DLD1 (cell line): ENCODE data around the gene USP37.

Experiments used
- in situ Hi-C: cut with HindIII; loops from 2 replicates; pipeline ENCODE4 v1.10.0; 2017; ENCODE audit warnings: low sequenced_read_pairs

Gene USP37

GRCh38 chr2:218435003-218435982 lies 132.9 kb downstream of the USP37 start:
- in situ Hi-C loops, result no loop called here

GRCh38 chr2:218434456-218434855 lies 133.7 kb downstream of the USP37 start:
- in situ Hi-C loops, result no loop called here

- in situ Hi-C loops, result no loop called here
Observed at GRCh38 chr2:218432676-218433365, 135.3 kb downstream of the USP37 start.

- in situ Hi-C loops, result no loop called here
Observed at GRCh38 chr2:218431878-218432277, 136.3 kb downstream of the USP37 start.

- in situ Hi-C loops, result no loop called here
Observed at GRCh38 chr2:218430721-218431120, 137.4 kb downstream of the USP37 start.

GRCh38 chr2:218429911-218430692 lies 138.0 kb downstream of the USP37 start:
- in situ Hi-C loops, result no loop called here

GRCh38 chr2:218428846-218429558 lies 139.1 kb downstream of the USP37 start:
- in situ Hi-C loops, result no loop called here

GRCh38 chr2:218427741-218428140 lies 140.4 kb downstream of the USP37 start:
- in situ Hi-C loops, result no loop called here

GRCh38 chr2:218425531-218425930 lies 142.6 kb downstream of the USP37 start:
- in situ Hi-C loops, result no loop called here

- in situ Hi-C loops, result no loop called here
Observed at GRCh38 chr2:218423584-218423983, 144.6 kb downstream of the USP37 start.

GRCh38 chr2:218422403-218423086 lies 145.6 kb downstream of the USP37 start:
- in situ Hi-C loops, result no loop called here

- in situ Hi-C loops, result no loop called here
Observed at GRCh38 chr2:218421027-218421426, 147.1 kb downstream of the USP37 start.

- in situ Hi-C loops, result no loop called here
Observed at GRCh38 chr2:218419630-218420216, 148.4 kb downstream of the USP37 start.

GRCh38 chr2:218418717-218419458 lies 149.3 kb downstream of the USP37 start, which contains the start of gene VIL1:
Gene VIL1, plus strand, starts transcription at chr2:218419123. Its CDS starts 4,656 bp downstream, at chr2:218423779.
- in situ Hi-C loops, result no loop called here

- in situ Hi-C loops, result no loop called here
Observed at GRCh38 chr2:218418321-218418716, 149.8 kb downstream of the USP37 start.

- in situ Hi-C loops, result no loop called here
Observed at GRCh38 chr2:218407717-218408116, 160.4 kb downstream of the USP37 start.

GRCh38 chr2:218406949-218407618 lies 161.1 kb downstream of the USP37 start:
- in situ Hi-C loops, result no loop called here
